WTC11 (cell line): ENCODE results near the gene CRTC2. TPM values are rescaled to one million over a fixed set of nuclear protein-coding genes. Genes with fewer than 3 reads are reported as not detected.

Source experiments
- ATAC-seq: fragments of 200-7000 bp; cut with Tn5 transposase; 2 replicates; pipeline ENCODE4 v1.10.0; 2021; ENCODE audit warnings: mild to moderate bottlenecking, moderate library complexity
- CTCF ChIA-PET: fragments of 300-600 bp; sonication (Branson Sonifier 250); formaldehyde crosslinking; loops from one replicate; lab custom pipeline; 2021; ENCODE audit warnings: antibody characterized with exemption; lab: Charles Lee
- POLR2A ChIA-PET: fragments of 350-600 bp; sonication (Branson Sonifier 250); formaldehyde crosslinking; loops from one replicate; lab custom pipeline; 2021; ENCODE audit warnings: antibody characterized with exemption; lab: Charles Lee
- DNase-seq: peaks from one replicate; pipeline ENCODE4 v3.0.0; 2021; ENCODE audit warnings: low spot score
- H3K27ac Mint-ChIP-seq: 2 replicates; pipeline ENCODE4 v1.8.0; 2021; ENCODE audit warnings: mixed read lengths
- H3K27me3 Mint-ChIP-seq: 2 replicates; pipeline ENCODE4 v1.8.0; 2021; ENCODE audit warnings: low read depth, mild to moderate bottlenecking, moderate library complexity, mixed read lengths
- H3K36me3 Mint-ChIP-seq: 2 replicates; pipeline ENCODE4 v1.8.0; 2021; ENCODE audit warnings: mixed read lengths
- H3K4me1 Mint-ChIP-seq: 2 replicates; pipeline ENCODE4 v1.8.0; 2022; ENCODE audit warnings: mixed read lengths
- H3K4me3 Mint-ChIP-seq: 2 replicates; pipeline ENCODE4 v1.8.0; 2021; ENCODE audit warnings: mild to moderate bottlenecking, moderate library complexity, mixed read lengths
- H3K9me3 Mint-ChIP-seq: 2 replicates; pipeline ENCODE4 v1.8.0; 2021; ENCODE audit warnings: mixed read lengths
- ARID4B ChIP-seq: sonication (generic); formaldehyde crosslinking; IDR thresholded peaks from 2 replicates; pipeline ENCODE4 v1.8.0; 2023; ENCODE audit warnings: missing genetic modification reagents, mild to moderate bottlenecking, borderline replicate concordance
- ATF2 ChIP-seq: sonication (generic); formaldehyde crosslinking; IDR thresholded peaks from 2 replicates; pipeline ENCODE4 v1.8.1; 2022; ENCODE audit warnings: low read depth, missing genetic modification reagents, borderline replicate concordance
- CREM ChIP-seq: sonication (generic); formaldehyde crosslinking; IDR thresholded peaks from 2 replicates; pipeline ENCODE4 v1.8.1; 2022; ENCODE audit warnings: mild to moderate bottlenecking, missing genetic modification reagents, moderate library complexity
- FOXK1 ChIP-seq: sonication (generic); formaldehyde crosslinking; IDR thresholded peaks from 2 replicates; pipeline ENCODE4 v1.8.0; 2022; ENCODE audit warnings: mild to moderate bottlenecking, moderate library complexity, missing genetic modification reagents
- JAZF1 ChIP-seq: fragments of 250-450 bp; sonication (Bioruptor Pico); IDR thresholded peaks from 2 replicates; pipeline ENCODE4 v1.9.0; 2021; ENCODE audit warnings: moderate library complexity, mild to moderate bottlenecking, inconsistent platforms
- MLX ChIP-seq: sonication (generic); formaldehyde crosslinking; IDR thresholded peaks from 2 replicates; pipeline ENCODE4 v1.8.1; 2023; ENCODE audit warnings: mild to moderate bottlenecking, missing genetic modification reagents, moderate library complexity
- MXD4 ChIP-seq: fragments of 250-450 bp; sonication (Bioruptor Pico); IDR thresholded peaks from 2 replicates; pipeline ENCODE4 v1.8.0; 2021; ENCODE audit warnings: mild to moderate bottlenecking, moderate library complexity, borderline replicate concordance
- SMAD3 ChIP-seq: sonication (generic); formaldehyde crosslinking; IDR thresholded peaks from 2 replicates; pipeline ENCODE4 v1.8.0; 2022; ENCODE audit warnings: missing genetic modification reagents, mild to moderate bottlenecking, borderline replicate concordance
- ZNF281 ChIP-seq: sonication (generic); formaldehyde crosslinking; IDR thresholded peaks from 2 replicates; pipeline ENCODE4 v1.8.0; 2023; ENCODE audit warnings: mild to moderate bottlenecking, missing genetic modification reagents
- ZNF317 ChIP-seq: sonication (generic); formaldehyde crosslinking; IDR thresholded peaks from 2 replicates; pipeline ENCODE4 v1.8.1; 2023; ENCODE audit warnings: low read depth, mild to moderate bottlenecking, moderate library complexity, missing genetic modification reagents, borderline replicate concordance
- total RNA-seq: library from RNA; stranded (reverse); gene quantifications from 3 replicates; pipeline ENCODE4 v1.2.3, GENCODE V29; 2021

The CRTC2 gene
- total RNA-seq, 1 experiment from 2014 or later: 43.7 TPM

- CTCF ChIA-PET: interaction anchor here (0.6 to 3.1 kb wide), 16 partner anchors 18 to 389 kb away, joined by 3 to 24 read pairs (median 3); partner anchors contain the start of genes DENND4B, RAB13 and SLC39A1
- TF ChIP-seq SMAD3 (CRISPR knock-in tag) (0 out of 2 replicates have a peak, but pooled peaks have one; percentile 24), ZNF281 (peak; percentile 76; the same call in 1 of the 2 replicates), JAZF1 (CRISPR knock-in tag) (no peak), FOXK1 (CRISPR knock-in tag) (0 out of 2 replicates have a peak, but pooled peaks have one; percentile 9)
Measured at GRCh38 chr1:153922076-153922971, 36.1 kb downstream of the CRTC2 start.

GRCh38 chr1:153921803-153922075, 36.7 kb downstream of the CRTC2 start:
- no peak for DNase-seq
- TF ChIP-seq MLX (CRISPR knock-in tag) (no peak), ATF2 (CRISPR knock-in tag) (no peak), ZNF317 (CRISPR knock-in tag) (no peak), MXD4 (CRISPR knock-in tag) (no peak), CREM (CRISPR knock-in tag) (no peak), ARID4B (CRISPR knock-in tag) (no peak)

More at GRCh38 chr1:153922076-153922971, 36.1 kb downstream of the CRTC2 start:
- peak overlapping the region; percentile 96 for H3K4me3 Mint-ChIP-seq
- H3K27me3 Mint-ChIP-seq: no peaks in the 10 kb centered on the region
- H3K9me3 Mint-ChIP-seq: no peaks in the 10 kb centered on the region
- DNase-seq (peak; percentile 73), ATAC-seq (peak; percentile 33)
- H3K27ac Mint-ChIP-seq: peak overlapping the region; percentile 85
- H3K36me3 Mint-ChIP-seq: no peaks in the 10 kb centered on the region
- H3K4me1 Mint-ChIP-seq: peaks cover 26% of the 10 kb centered on the region
- POLR2A ChIA-PET: interaction anchor here (0.6 to 2.3 kb wide), 9 partner anchors 24 to 129 kb away, joined by 3 to 24 read pairs (median 3); partner anchors contain the start of genes CREB3L4, DENND4B, JTB and RPS27

More at GRCh38 chr1:153921803-153922075, 36.7 kb downstream of the CRTC2 start:
- CTCF ChIA-PET: interaction anchor here (0.9 to 3.1 kb wide), 7 partner anchors 25 to 129 kb away, joined by 3 to 24 read pairs (median 4); partner anchors contain the start of genes CREB3L4, DENND4B and RAB13
- POLR2A ChIA-PET: interaction anchor here (1.0 to 2.3 kb wide), 2 partner anchors 46 to 69 kb away, joined by 3 to 9 read pairs; partner anchors contain the start of gene CREB3L4
- H3K4me3 Mint-ChIP-seq: peak overlapping the region; percentile 93
- no peaks in the 10 kb centered on the region for H3K27me3 Mint-ChIP-seq
- H3K36me3 Mint-ChIP-seq: no peaks in the 10 kb centered on the region
- H3K9me3 Mint-ChIP-seq: no peaks in the 10 kb centered on the region
- peaks cover 26% of the 10 kb centered on the region for H3K4me1 Mint-ChIP-seq
- H3K27ac Mint-ChIP-seq: peak overlapping the region; percentile 85
- ATAC-seq: no peak
